ENCODE measurements around the gene VPS35L. TPM values are rescaled to one million over a fixed set of nuclear protein-coding genes. Genes with fewer than 3 reads are reported as not detected.

The VPS35L gene
- total RNA-seq, 2 donors from 2014 or later: 27.0 to 28.3 TPM

DNA sequence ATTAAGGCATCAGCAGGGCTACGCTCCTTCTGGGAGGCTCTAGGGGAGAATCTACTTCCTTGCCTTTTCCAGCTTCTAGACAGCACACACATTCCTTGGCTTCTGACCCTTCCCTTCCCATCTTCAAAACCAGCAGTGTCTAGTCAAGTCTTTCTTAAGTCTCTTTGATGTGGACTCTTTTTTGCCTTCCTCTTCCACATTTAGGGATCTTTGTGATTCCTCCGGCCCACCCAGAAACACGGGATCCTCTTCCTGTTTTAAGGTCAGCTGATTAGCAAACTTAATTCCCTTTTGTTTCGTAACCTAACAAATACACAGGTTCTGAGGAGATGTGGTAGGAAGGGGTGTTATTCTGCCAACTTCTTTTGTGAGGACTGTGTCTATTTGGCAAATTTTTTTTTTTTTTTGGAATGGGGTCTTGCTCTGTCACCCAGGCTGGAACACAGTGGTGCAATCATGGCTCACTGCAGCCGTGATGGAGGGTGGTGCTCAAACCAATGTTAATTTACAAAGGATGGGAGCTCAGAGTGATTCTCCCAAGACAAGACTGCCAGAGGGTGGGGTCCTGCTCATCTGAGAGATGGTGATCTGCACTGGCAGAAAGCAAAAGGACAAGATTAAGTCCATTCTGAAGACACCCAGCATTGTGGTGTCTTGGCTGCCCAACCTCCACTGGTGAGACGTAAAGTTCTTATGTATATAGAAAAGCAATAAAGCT is 147.8 kb downstream of the VPS35L start:
- Histone ChIP-seq H3K4me3 (no peak overlapping the region), H3K36me3 (peaks cover 49% of the 10 kb centered on the region), H3K27me3 (no peaks in the 10 kb centered on the region), H3K4me1 (peaks cover 2 to 27% of the 10 kb centered on the region in 2 donors), H3K27ac (peak overlapping the region; percentile 50 to 63), H3K9me3 (no peaks in the 10 kb centered on the region)
- DNase-seq (ENCODE audit: low spot score): no peak
- TF ChIP-seq, protein P1, sequence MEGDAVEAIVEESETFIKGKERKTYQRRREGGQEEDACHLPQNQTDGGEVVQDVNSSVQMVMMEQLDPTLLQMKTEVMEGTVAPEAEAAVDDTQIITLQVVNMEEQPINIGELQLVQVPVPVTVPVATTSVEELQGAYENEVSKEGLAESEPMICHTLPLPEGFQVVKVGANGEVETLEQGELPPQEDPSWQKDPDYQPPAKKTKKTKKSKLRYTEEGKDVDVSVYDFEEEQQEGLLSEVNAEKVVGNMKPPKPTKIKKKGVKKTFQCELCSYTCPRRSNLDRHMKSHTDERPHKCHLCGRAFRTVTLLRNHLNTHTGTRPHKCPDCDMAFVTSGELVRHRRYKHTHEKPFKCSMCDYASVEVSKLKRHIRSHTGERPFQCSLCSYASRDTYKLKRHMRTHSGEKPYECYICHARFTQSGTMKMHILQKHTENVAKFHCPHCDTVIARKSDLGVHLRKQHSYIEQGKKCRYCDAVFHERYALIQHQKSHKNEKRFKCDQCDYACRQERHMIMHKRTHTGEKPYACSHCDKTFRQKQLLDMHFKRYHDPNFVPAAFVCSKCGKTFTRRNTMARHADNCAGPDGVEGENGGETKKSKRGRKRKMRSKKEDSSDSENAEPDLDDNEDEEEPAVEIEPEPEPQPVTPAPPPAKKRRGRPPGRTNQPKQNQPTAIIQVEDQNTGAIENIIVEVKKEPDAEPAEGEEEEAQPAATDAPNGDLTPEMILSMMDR (IDR thresholded peaks at IDR 0.05): no peak

DNA sequence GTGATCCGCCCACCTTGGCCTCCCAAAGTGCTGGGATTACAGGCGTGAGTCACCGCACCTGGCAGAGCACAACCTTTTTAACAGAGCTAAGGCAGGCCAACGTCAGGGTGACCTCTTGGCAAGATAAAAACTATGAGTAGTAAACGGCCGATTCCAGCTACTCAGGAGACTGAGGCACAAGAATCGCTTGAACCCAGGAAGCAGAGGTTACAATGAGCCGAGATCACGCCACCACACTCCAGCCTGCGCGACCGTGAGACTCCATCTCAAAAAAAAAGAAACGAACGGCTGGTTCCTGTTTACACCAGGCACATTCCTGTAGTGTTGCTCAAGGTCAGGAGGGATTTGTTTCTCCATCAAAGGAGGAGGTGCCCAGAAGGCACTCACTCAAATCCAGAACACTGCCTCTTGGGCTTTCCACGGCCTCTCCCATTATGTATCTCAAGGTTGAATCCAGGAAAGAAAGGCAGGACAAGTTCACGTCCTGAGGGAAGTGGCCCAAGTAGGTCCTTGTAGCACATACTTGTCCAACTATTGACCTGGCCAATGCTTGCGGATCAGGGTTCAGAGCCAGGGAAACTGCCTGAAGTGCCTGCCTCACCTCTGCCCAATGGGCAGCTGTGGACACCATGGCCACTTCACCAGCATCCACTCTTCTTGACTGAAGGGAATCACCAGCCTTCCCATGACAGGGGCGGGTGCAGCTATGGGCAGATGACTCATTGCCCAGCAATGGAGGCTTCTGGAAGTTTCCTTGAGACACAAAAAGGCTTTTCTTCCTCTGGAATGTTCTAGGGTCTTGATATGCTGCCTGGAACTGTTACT is 149.0 kb downstream of the VPS35L start:
- peak overlapping the region; percentile 50 to 63 for H3K27ac ChIP-seq
- no peaks in the 10 kb centered on the region for H3K9me3 ChIP-seq
- TF ChIP-seq, protein P1 (IDR thresholded peaks at IDR 0.05): no peak
- peaks cover 49% of the 10 kb centered on the region for H3K36me3 ChIP-seq
- no peaks in the 10 kb centered on the region for H3K27me3 ChIP-seq
- no peak overlapping the region for H3K4me3 ChIP-seq
- DNase-seq (ENCODE audit: low spot score): no peak
- H3K4me1 ChIP-seq: peaks cover 2 to 23% of the 10 kb centered on the region in 2 donors

DNA sequence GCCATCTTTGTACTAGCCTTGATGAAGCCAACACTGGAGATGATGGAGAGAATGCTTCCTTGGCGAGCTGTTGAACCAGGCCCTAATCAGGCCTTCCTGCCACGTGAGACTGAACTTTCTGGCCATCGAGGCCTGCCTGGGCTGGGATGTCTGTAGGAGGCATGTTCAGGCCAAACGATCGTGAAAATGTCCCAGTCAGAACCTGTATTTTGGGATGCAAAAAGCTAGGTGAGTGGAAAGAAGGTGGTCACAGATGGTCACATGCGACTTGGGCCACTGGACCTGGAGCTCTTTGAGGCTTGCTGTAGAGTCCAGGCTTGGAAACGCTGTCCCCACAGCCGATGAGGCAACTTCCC is 149.6 kb downstream of the VPS35L start:
- Histone ChIP-seq H3K36me3 (peaks cover 53% of the 10 kb centered on the region), H3K4me3 (no peak overlapping the region), H3K27me3 (no peaks in the 10 kb centered on the region), H3K4me1 (peaks cover 2 to 23% of the 10 kb centered on the region in 2 donors), H3K27ac (peak overlapping the region; percentile 50 to 63), H3K9me3 (no peaks in the 10 kb centered on the region)
- no peak for DNase-seq (ENCODE audit: low spot score)
- TF ChIP-seq, protein P1 (IDR thresholded peaks at IDR 0.05): no peak

DNA sequence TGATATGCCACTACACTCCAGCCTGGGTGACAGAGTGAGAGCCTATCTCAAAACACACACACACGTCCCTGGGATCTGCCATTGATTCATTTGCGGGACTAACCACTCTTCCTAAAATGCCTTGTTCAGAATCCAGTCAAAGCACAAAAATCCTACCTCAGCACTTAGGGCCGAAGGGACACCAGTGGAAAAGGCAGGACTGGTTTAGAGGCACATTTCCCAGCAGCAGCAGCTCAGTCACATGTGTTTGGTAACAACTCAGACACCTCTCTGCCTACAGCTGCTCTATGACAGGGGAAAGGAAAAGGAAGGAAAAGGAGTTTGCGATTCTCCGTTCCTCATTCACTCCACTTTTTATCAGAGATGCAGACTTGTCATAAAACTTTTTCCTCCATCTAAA is 150.3 kb downstream of the VPS35L start:
- TF ChIP-seq, protein P1 (IDR thresholded peaks at IDR 0.05): no peak
- no peaks in the 10 kb centered on the region for H3K9me3 ChIP-seq
- DNase-seq (ENCODE audit: low spot score): no peak
- H3K4me3 ChIP-seq: no peak overlapping the region
- H3K27me3 ChIP-seq: no peaks in the 10 kb centered on the region
- H3K36me3 ChIP-seq: peaks cover 56% of the 10 kb centered on the region
- H3K27ac ChIP-seq: peak overlapping the region; percentile 50 to 63
- H3K4me1 ChIP-seq: peaks cover 2 to 19% of the 10 kb centered on the region in 2 donors

DNA sequence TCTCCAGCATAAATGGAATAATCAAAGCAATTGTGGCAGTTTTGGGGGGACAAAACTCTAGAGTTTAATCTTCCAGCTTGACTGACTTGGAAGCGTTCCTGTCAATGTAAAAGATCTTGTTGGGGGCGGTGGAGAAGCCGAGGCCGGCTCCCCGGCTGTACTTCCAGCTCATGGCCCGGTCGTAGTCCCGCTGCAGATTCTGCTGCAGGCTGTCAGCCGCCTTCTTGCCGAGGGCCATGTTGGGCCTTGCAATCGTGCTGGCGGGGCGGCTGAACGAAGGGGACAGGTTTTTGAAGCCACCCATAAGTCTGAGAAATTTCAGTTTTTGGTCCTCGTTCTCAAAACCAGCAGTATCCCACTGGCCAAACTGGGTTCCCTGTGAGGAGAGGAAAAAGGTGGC is 151.3 kb downstream of the VPS35L start:
- TF ChIP-seq, protein P1 (IDR thresholded peaks at IDR 0.05): no peak
- H3K4me3 ChIP-seq: no peak overlapping the region
- H3K36me3 ChIP-seq: peaks cover 49% of the 10 kb centered on the region
- no peaks in the 10 kb centered on the region for H3K9me3 ChIP-seq
- H3K27ac ChIP-seq: no peak overlapping the region
- peaks cover 2 to 23% of the 10 kb centered on the region in 2 donors for H3K4me1 ChIP-seq
- DNase-seq (ENCODE audit: low spot score): no peak
- no peaks in the 10 kb centered on the region for H3K27me3 ChIP-seq

All from right atrium auricular region (tissue), 2 donors.